ENCODE results near the gene KDM4B.

Gene KDM4B

DNA sequence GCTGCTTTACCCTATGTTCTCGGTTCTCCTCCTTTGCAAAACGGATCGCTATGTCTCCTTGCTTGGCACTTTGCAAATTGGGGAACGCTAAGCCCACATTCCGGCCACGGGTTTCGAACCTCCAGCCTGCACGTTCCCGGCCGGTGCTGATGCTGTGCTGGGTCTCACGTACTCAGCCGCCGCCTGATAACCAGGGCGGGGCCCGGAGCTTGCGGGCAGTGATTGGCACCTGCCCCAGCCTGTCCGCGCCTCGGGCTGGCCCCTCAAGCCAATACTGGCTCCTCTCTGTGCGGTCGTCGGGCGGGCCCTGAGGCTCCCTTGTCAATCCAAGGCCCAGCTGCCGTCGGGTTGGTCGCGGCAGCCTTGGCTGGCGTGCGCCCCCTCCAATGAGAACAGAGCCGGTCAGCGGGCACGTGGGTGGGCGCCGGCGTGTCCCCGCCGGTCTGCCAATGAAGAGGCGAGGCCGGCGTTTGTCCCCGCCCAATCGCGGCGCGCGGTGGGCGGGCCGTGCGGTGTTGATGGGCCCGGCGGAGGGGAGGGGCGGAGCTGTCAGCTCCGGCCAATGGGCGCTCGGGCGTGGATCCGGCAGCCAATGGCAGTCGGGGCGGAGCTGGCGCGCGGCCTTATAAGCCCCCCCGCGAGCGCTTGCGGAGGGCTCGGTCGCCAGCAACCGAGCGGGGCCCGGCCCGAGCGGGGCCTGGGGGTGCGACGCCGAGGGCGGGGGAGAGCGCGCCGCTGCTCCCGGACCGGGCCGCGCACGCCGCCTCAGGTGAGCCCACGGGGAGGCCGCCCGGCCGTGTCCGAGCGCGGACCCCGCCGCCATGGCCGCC, at the start of gene KDM4B:
TSS of gene KDM4B (plus strand) at position 652 of the 830 bp plus-strand sequence. CDS start 63,778 bp downstream, outside the sequence.
- TF ChIP-seq, protein P1, sequence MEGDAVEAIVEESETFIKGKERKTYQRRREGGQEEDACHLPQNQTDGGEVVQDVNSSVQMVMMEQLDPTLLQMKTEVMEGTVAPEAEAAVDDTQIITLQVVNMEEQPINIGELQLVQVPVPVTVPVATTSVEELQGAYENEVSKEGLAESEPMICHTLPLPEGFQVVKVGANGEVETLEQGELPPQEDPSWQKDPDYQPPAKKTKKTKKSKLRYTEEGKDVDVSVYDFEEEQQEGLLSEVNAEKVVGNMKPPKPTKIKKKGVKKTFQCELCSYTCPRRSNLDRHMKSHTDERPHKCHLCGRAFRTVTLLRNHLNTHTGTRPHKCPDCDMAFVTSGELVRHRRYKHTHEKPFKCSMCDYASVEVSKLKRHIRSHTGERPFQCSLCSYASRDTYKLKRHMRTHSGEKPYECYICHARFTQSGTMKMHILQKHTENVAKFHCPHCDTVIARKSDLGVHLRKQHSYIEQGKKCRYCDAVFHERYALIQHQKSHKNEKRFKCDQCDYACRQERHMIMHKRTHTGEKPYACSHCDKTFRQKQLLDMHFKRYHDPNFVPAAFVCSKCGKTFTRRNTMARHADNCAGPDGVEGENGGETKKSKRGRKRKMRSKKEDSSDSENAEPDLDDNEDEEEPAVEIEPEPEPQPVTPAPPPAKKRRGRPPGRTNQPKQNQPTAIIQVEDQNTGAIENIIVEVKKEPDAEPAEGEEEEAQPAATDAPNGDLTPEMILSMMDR (IDR thresholded peaks at IDR 0.05): no peak

DNA sequence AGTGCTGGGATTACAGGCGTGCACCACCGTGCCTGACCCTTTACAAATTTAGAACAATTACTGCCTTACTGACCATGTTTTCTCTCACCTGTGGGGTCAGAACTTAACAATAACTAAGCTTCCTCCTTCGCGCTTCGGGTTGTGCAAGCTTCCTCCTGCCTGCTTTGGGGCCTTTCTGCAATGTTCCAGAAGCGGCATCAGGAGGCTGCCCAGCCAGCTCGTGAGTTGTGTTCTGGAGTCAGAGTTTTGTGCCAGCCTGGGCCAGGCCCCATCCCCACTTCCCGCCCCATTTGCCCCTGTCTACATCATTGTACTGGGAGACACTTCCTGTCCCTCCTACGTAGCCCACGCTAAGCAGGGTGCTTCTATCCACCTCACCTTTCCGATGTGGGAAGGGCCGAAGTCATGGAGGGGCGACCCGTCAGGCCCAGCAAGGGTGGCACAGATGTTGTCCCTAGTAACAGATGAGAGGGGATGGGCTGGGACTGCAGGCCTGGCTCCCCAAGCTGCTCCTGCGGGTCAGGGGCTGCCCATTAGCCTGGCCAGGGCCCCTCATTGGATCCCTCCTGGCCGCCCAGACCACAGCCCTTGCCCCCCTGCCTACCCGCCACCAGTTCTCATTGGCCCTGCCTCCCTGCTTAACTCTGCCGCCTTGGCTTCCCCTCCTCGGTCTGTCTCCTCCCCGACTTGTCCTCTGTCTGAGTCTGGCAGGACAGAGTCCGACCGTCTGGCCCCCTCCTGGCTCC, 46.2 kb upstream of the KDM4B start:
- TF ChIP-seq, protein P1 (IDR thresholded peaks at IDR 0.05): no peak

DNA sequence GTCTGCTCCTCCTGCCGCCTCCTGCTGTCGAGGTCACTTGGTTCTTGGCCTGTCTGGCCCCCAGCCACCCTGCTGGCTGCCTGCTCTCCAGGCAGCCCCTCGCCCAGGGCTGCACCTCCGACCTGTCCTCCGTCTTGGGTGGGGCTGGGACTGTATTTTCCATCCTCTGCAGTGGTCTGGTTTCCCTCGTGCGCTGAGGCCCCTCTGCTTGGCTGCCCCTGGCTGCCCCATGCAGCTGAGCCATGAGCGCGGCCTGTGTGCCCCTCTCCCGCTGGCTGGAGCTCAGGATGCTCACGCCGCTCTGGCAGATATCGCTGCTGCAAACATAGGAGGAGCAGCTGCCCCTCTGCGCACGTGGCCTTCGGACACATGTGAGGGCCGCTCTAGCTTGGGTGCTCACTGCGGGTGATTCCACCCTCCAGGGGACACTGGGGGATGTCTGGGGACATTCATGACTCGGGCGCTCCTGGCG, 45.6 kb upstream of the KDM4B start:
- TF ChIP-seq, protein P1 (IDR thresholded peaks at IDR 0.05): no peak

DNA sequence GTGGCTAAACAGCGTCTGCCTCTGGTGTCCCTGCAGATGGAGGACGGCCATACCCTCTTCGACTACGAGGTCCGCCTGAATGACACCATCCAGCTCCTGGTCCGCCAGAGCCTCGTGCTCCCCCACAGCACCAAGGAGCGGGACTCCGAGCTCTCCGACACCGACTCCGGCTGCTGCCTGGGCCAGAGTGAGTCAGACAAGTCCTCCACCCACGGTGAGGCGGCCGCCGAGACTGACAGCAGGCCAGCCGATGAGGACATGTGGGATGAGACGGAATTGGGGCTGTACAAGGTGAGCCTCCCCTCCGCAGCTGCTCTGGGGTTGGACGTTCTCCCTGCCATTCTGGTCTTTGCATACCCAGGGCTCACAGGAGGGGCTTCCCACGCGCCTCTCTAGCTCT, 39.7 kb upstream of the KDM4B start:
- TF ChIP-seq, protein P1 (IDR thresholded peaks at IDR 0.05): no peak

DNA sequence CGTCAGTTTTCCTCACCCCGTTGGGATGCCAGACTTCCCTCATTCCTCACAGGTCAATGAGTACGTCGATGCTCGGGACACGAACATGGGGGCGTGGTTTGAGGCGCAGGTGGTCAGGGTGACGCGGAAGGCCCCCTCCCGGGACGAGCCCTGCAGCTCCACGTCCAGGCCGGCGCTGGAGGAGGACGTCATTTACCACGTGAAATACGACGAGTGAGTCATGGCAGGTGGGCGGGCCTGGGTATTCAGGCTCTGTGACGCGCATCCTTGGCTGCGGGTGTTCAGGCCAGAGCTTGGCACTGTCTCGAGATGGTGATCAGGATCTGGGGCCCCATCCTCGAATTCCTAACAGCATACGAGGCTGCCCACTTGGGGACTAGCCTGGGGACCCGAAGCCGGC, 38.2 kb upstream of the KDM4B start:
- TF ChIP-seq, protein P1 (IDR thresholded peaks at IDR 0.05): no peak

DNA sequence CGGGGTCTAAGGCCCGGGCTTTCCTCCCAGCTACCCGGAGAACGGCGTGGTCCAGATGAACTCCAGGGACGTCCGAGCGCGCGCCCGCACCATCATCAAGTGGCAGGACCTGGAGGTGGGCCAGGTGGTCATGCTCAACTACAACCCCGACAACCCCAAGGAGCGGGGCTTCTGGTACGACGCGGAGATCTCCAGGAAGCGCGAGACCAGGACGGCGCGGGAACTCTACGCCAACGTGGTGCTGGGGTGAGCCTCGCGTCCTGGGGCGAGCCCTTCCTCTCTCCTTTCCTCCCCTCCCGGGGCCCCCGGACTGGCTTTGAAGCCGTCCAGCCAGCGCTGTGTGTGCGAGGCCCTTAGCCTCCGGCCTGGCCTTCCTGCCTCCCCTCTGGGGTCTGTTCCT, 36.2 kb upstream of the KDM4B start:
- TF ChIP-seq, protein P1 (IDR thresholded peaks at IDR 0.05): no peak

DNA sequence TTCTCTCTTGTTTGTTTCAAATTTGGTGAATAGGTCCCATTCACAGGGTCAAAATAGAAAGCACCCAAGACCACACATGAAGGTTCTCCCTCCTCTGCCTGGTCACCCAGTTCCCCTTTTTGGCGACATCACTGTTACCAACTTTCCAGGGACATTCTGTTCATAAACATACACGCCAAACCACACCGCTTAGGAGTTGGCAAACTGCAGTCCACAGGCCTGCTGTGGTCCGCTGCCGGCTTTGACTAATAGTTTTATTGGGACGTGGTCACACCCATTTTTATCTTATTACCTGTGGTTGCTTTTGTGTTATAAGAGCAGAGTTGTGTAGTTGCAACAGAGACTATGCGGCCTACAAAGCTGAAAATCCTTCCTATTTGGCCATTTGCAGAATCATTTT, 35.4 kb upstream of the KDM4B start:
- TF ChIP-seq, protein P1 (IDR thresholded peaks at IDR 0.05): no peak
